HCT116 (cell line): ENCODE results near the gene DPP6. TPM values are rescaled to one million over a fixed set of nuclear protein-coding genes. Genes with fewer than 3 reads are reported as not detected.

Experiments
- ATAC-seq: fragments of 200-7000 bp; cut with Tn5 transposase; 2 replicates; pipeline ENCODE4 v1.9.1; 2020; ENCODE audit warnings: mild to moderate bottlenecking, moderate library complexity
- BruUV-seq: library from RNA; stranded (reverse); fragments of 400-500 nt; replicated peaks from 2 replicates; lab custom pipeline; 2021; lab: Mats Ljungman, UMichigan
- CTCF ChIA-PET: fragments of 300-600 bp; sonication (Branson Sonifier 250); formaldehyde crosslinking; loops from one replicate; lab custom pipeline; 2021; ENCODE audit warnings: antibody characterized with exemption; lab: Charles Lee
- POLR2A ChIA-PET: fragments of 300-600, 350-600 bp; sonication (Branson Sonifier 250); formaldehyde crosslinking; loops from one replicate; lab custom pipeline; 2021; ENCODE audit warnings: antibody characterized with exemption; lab: Charles Lee
- RAD21 ChIA-PET, 2 experiments: fragments of 300-600 bp; sonication (Branson Sonifier 250); formaldehyde crosslinking; loops; one replicate each; lab custom pipeline; 2023; ENCODE audit warnings: low total read pairs in 2 of 2; ENCODE audit not compliant: uncharacterized antibody in 2 of 2, unreplicated experiment in 2 of 2, low non-redundant PET in 1 of 2; lab: Charles Lee
- DNase-seq: peaks from one replicate; pipeline ENCODE4 v3.0.0-alpha.2; 2010; ENCODE audit warnings: low read depth, low spot score
- H2AFZ ChIP-seq: fragments of 200-600 bp; shearing (Covaris generic), sonication (generic); 2 replicates; pipeline ENCODE4 v1.6.1; 2017; ENCODE audit warnings: low read depth, mixed run types, mixed read lengths, antibody characterized with exemption, low read length; ENCODE audit not compliant: poor library complexity, severe bottlenecking
- H3K27ac ChIP-seq: 2 replicates; pipeline ENCODE4 v1.5.1; 2012; ENCODE audit warnings: low read depth, low read length
- H3K27me3 ChIP-seq: fragments of 200-600 bp; sonication (generic); 2 replicates; pipeline ENCODE4 v1.6.1; 2016; ENCODE audit warnings: mixed run types, low read length, mixed read lengths; ENCODE audit not compliant: insufficient read depth
- H3K36me3 ChIP-seq, 2 experiments: fragments of 200-500 bp in 1 of 2; fragments of 200-600 bp in 1 of 2; sonication (Bioruptor generic) in 1 of 2; sonication (generic) in 1 of 2; 2 replicates each; pipeline versions ENCODE4 v1.5.1 to v1.6.1; 2014 to 2016; ENCODE audit warnings: low read length in 2 of 2, inconsistent platforms in 1 of 2, mixed read lengths in 1 of 2, mixed run types in 1 of 2; ENCODE audit not compliant: insufficient read depth in 2 of 2, control insufficient read depth in 1 of 2
- H3K4me1 ChIP-seq, 2 experiments: fragments of 200-600 bp in 1 of 2; sonication (generic) in 1 of 2; 2 replicates each; pipeline versions ENCODE4 v1.5.1 to v1.6.1; 2012 to 2017; ENCODE audit warnings: low read length in 2 of 2, inconsistent platforms in 1 of 2, mild to moderate bottlenecking in 1 of 2, mixed read lengths in 1 of 2, mixed run types in 1 of 2, moderate library complexity in 1 of 2; ENCODE audit not compliant: insufficient read depth in 2 of 2, control insufficient read depth in 1 of 2
- H3K4me2 ChIP-seq: fragments of 200-600 bp; sonication (generic); 2 replicates; pipeline ENCODE4 v1.6.1; 2017; ENCODE audit warnings: mixed run types, low read length, mixed read lengths
- H3K4me3 ChIP-seq, 2 experiments: fragments of 200-600 bp in 1 of 2; sonication (generic) in 1 of 2; replicated peaks in 1 of 2; 2 replicates each; pipeline ENCODE4 v1.5.1; 2011 to 2016; ENCODE audit warnings: low read length in 2 of 2, control low read depth in 1 of 2, low read depth in 1 of 2, mild to moderate bottlenecking in 1 of 2, mixed read lengths in 1 of 2, mixed run types in 1 of 2
- H3K79me2 ChIP-seq: fragments of 200-600 bp; sonication (generic); 2 replicates; pipeline ENCODE4 v1.6.1; 2017; ENCODE audit warnings: mild to moderate bottlenecking, mixed run types, low read length, moderate library complexity, mixed read lengths; ENCODE audit not compliant: insufficient read depth
- H3K9ac ChIP-seq: fragments of 200-600 bp; sonication (generic); 2 replicates; pipeline ENCODE4 v1.6.1; 2016; ENCODE audit warnings: low read length, mixed read lengths
- H3K9me2 ChIP-seq: fragments of 200-600 bp; sonication (generic), shearing (Covaris generic); 2 replicates; pipeline ENCODE4 v1.6.1; 2017; ENCODE audit warnings: mixed run types, mild to moderate bottlenecking, moderate library complexity; ENCODE audit not compliant: insufficient read depth
- H3K9me3 ChIP-seq, 2 experiments: fragments of 200-500 bp in 1 of 2; fragments of 200-600 bp in 1 of 2; sonication (Bioruptor generic) in 1 of 2; sonication (generic) in 1 of 2; 2 replicates each; pipeline ENCODE4 v1.6.1; 2014 to 2017; ENCODE audit warnings: low read length in 2 of 2, mixed read lengths in 2 of 2, inconsistent platforms in 1 of 2, low read depth in 1 of 2, mild to moderate bottlenecking in 1 of 2, mixed run types in 1 of 2, moderate library complexity in 1 of 2; ENCODE audit not compliant: control insufficient read depth in 1 of 2, insufficient read depth in 1 of 2
- H4K20me1 ChIP-seq: fragments of 200-600 bp; sonication (generic), shearing (Covaris generic); 2 replicates; pipeline ENCODE4 v1.6.1; 2017; ENCODE audit warnings: mixed run types, mild to moderate bottlenecking, moderate library complexity; ENCODE audit not compliant: insufficient read depth
- ATF3 ChIP-seq: IDR thresholded peaks from 2 replicates; pipeline ENCODE4 v1.6.1; 2012
- CBX3 ChIP-seq: IDR thresholded peaks from 2 replicates; pipeline ENCODE4 v1.6.1; 2012; ENCODE audit warnings: low read depth
- CEBPB ChIP-seq: IDR thresholded peaks from 2 replicates; pipeline ENCODE4 v1.6.1; 2012; ENCODE audit warnings: low read depth
- CTCF ChIP-seq, 3 experiments: fragments of 200-600 bp in 1 of 3; sonication (generic) in 1 of 3; IDR thresholded peaks in 2 of 3; conservative IDR thresholded peaks in 1 of 3; 2 replicates each; pipeline ENCODE4 v1.5.1; 2012 to 2017; ENCODE audit warnings: low read depth in 2 of 3, low read length in 2 of 3, antibody characterized with exemption in 1 of 3, borderline replicate concordance in 1 of 3, control low read depth in 1 of 3, mild to moderate bottlenecking in 1 of 3, mixed read lengths in 1 of 3, mixed run types in 1 of 3, moderate library complexity in 1 of 3; ENCODE audit not compliant: insufficient read depth in 1 of 3
- EGR1 ChIP-seq: IDR thresholded peaks from 2 replicates; pipeline ENCODE4 v1.6.1; 2012; ENCODE audit warnings: low read depth
- EZH2phosphoT487 ChIP-seq: fragments of 200-600 bp; IDR thresholded peaks from 2 replicates; pipeline ENCODE4 v1.6.1; 2018; ENCODE audit warnings: antibody characterized with exemption, borderline replicate concordance
- FOSL1 ChIP-seq: IDR thresholded peaks from 2 replicates; pipeline ENCODE4 v1.6.1; 2012; ENCODE audit warnings: low read depth
- JUND ChIP-seq: IDR thresholded peaks from 2 replicates; pipeline ENCODE4 v1.6.1; 2012
- MAX ChIP-seq: IDR thresholded peaks from 2 replicates; pipeline ENCODE4 v1.6.1; 2012
- POLR2A ChIP-seq: IDR thresholded peaks from 2 replicates; pipeline ENCODE4 v1.7.0; 2011; ENCODE audit warnings: borderline replicate concordance; ENCODE audit not compliant: insufficient read depth, insufficient read length; ENCODE audit errors: extremely low read depth
- RAD21 ChIP-seq: IDR thresholded peaks from 2 replicates; pipeline ENCODE4 v1.6.1; 2012; ENCODE audit warnings: low read depth, mild to moderate bottlenecking
- SIN3A ChIP-seq: IDR thresholded peaks from 2 replicates; pipeline ENCODE4 v1.6.1; 2012; ENCODE audit warnings: low read depth
- SP1 ChIP-seq: IDR thresholded peaks from 2 replicates; pipeline ENCODE4 v1.6.1; 2012; ENCODE audit warnings: low read depth
- SRF ChIP-seq: IDR thresholded peaks from 2 replicates; pipeline ENCODE4 v1.6.1; 2012; ENCODE audit warnings: low read depth
- TCF7L2 ChIP-seq: IDR thresholded peaks from 2 replicates; pipeline ENCODE4 v1.7.0; 2011; ENCODE audit warnings: borderline replicate concordance, inconsistent platforms; ENCODE audit not compliant: insufficient read depth, insufficient read length; ENCODE audit errors: extremely low read depth
- YY1 ChIP-seq: IDR thresholded peaks from 2 replicates; pipeline ENCODE4 v1.6.1; 2011; ENCODE audit warnings: low read length, low read depth, moderate library complexity, mild to moderate bottlenecking; ENCODE audit not compliant: insufficient replicate concordance; ENCODE audit errors: extremely low read depth
- ZNF274 ChIP-seq: fragments of 200-500 bp; sonication (Bioruptor generic); IDR thresholded peaks from 2 replicates; pipeline ENCODE4 v1.6.1; 2014; ENCODE audit warnings: mild to moderate bottlenecking, low read depth, low read length, inconsistent platforms
- intact Hi-C: fragments of 100-400 bp; cut with micrococcal nuclease; formaldehyde crosslinking; loops from 2 replicates; pipeline ENCODE4 v1.10.0; 2022
- total RNA-seq: library from RNA; stranded (reverse); gene quantifications from one replicate; pipeline ENCODE4 v1.2.1, GENCODE V29; 2021; ENCODE audit not compliant: unreplicated experiment
- TF ChIP-seq, protein P1 (sequence below): IDR thresholded peaks from 2 replicates; pipeline ENCODE4 v1.6.1; 2012; ENCODE audit warnings: low read depth

The DPP6 gene
- total RNA-seq, 1 experiment from 2014 or later: not detected

DNA sequence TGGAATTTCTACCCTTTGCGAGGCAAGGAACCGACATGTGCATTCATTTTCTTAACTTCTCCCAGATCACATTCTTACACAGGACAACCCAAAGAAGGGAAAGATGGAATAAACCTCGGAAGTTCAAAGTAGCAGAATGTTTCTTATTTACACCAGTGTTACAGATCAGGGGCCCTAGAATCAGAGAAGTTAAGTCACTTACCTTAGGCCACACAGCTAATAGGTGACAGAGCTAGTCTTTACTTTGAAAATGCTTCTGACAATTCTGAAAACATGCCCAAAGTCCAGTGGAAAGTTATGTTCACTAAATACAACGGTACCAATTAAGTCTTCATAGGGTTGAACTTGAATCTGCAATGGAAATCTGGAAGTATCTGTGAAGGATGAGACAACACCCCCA, 437.7 kb downstream of the DPP6 start:
- ChIA-PET CTCF (no interaction called here), POLR2A (no interaction called here), RAD21 (no interaction called here)
- H3K9ac ChIP-seq: no peak overlapping the region
- DNase-seq: no peak
- TF ChIP-seq RAD21 (no peak), EGR1 (no peak), FOSL1 (no peak), YY1 (no peak)
- H3K36me3 ChIP-seq: no peaks in the 10 kb centered on the region
- no peak overlapping the region for H3K27ac ChIP-seq
- no peaks in the 10 kb centered on the region for H3K27me3 ChIP-seq
- intact Hi-C loops: no loop called here
- no peak overlapping the region for H3K4me2 ChIP-seq
- peaks cover 0 to 29% of the 10 kb centered on the region in 2 experiments; a peak in 1 of 4 replicates for H3K9me3 ChIP-seq
- no peak overlapping the region for H3K4me3 ChIP-seq
- no peak overlapping the region for H2AFZ ChIP-seq
- BruUV-seq: no TSS peak
- no peaks in the 10 kb centered on the region for H3K79me2 ChIP-seq
- no peaks in the 10 kb centered on the region for H3K4me1 ChIP-seq
- no peaks in the 10 kb centered on the region for H3K9me2 ChIP-seq
- no peak for ATAC-seq
- H4K20me1 ChIP-seq: no peaks in the 10 kb centered on the region

GRCh38 chr7:154493594-154493993, 441.4 kb downstream of the DPP6 start:
- DNase-seq (no peak), ATAC-seq (no peak)
- CTCF ChIA-PET: no interaction called here
- RAD21 ChIA-PET: no interaction called here
- Histone ChIP-seq H3K27ac (no peak overlapping the region), H3K79me2 (no peaks in the 10 kb centered on the region), H3K4me3 (no peak overlapping the region), H3K27me3 (no peaks in the 10 kb centered on the region), H3K4me1 (no peaks in the 10 kb centered on the region), H4K20me1 (no peaks in the 10 kb centered on the region), H3K9me3 (peaks cover 0 to 24% of the 10 kb centered on the region in 2 experiments; a peak in 2 of 4 replicates), H3K9me2 (no peaks in the 10 kb centered on the region), H3K9ac (no peak overlapping the region), H2AFZ (no peak overlapping the region), H3K36me3 (no peaks in the 10 kb centered on the region), H3K4me2 (no peak overlapping the region)
- intact Hi-C loops: no loop called here
- no TSS peak for BruUV-seq
- POLR2A ChIA-PET: no interaction called here
- no peak for TF ChIP-seq ATF3
- no peak for TF ChIP-seq SRF
- no peak for TF ChIP-seq TCF7L2
- no peak for TF ChIP-seq SP1
- no peak for TF ChIP-seq CEBPB
- TF ChIP-seq JUND: no peak
- TF ChIP-seq ZNF274: no peak
- no peak for TF ChIP-seq CBX3
- no peak for TF ChIP-seq MAX
- no peak for TF ChIP-seq FOSL1
- TF ChIP-seq POLR2A: no peak
- TF ChIP-seq SIN3A: no peak
- TF ChIP-seq CTCF (IDR thresholded peaks at IDR 0.05 in 2 of 3, conservative IDR thresholded peaks at IDR 0.05 in 1 of 3; ENCODE audit: borderline replicate concordance in 1 of 3, insufficient read depth in 1 of 3, low read depth in 2 of 3, low read length in 2 of 3): no peak
- no peak for TF ChIP-seq EZH2phosphoT487
- TF ChIP-seq, protein P1, sequence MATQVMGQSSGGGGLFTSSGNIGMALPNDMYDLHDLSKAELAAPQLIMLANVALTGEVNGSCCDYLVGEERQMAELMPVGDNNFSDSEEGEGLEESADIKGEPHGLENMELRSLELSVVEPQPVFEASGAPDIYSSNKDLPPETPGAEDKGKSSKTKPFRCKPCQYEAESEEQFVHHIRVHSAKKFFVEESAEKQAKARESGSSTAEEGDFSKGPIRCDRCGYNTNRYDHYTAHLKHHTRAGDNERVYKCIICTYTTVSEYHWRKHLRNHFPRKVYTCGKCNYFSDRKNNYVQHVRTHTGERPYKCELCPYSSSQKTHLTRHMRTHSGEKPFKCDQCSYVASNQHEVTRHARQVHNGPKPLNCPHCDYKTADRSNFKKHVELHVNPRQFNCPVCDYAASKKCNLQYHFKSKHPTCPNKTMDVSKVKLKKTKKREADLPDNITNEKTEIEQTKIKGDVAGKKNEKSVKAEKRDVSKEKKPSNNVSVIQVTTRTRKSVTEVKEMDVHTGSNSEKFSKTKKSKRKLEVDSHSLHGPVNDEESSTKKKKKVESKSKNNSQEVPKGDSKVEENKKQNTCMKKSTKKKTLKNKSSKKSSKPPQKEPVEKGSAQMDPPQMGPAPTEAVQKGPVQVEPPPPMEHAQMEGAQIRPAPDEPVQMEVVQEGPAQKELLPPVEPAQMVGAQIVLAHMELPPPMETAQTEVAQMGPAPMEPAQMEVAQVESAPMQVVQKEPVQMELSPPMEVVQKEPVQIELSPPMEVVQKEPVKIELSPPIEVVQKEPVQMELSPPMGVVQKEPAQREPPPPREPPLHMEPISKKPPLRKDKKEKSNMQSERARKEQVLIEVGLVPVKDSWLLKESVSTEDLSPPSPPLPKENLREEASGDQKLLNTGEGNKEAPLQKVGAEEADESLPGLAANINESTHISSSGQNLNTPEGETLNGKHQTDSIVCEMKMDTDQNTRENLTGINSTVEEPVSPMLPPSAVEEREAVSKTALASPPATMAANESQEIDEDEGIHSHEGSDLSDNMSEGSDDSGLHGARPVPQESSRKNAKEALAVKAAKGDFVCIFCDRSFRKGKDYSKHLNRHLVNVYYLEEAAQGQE: no peak
